ENCODE data around the gene CENPU.

DNA sequence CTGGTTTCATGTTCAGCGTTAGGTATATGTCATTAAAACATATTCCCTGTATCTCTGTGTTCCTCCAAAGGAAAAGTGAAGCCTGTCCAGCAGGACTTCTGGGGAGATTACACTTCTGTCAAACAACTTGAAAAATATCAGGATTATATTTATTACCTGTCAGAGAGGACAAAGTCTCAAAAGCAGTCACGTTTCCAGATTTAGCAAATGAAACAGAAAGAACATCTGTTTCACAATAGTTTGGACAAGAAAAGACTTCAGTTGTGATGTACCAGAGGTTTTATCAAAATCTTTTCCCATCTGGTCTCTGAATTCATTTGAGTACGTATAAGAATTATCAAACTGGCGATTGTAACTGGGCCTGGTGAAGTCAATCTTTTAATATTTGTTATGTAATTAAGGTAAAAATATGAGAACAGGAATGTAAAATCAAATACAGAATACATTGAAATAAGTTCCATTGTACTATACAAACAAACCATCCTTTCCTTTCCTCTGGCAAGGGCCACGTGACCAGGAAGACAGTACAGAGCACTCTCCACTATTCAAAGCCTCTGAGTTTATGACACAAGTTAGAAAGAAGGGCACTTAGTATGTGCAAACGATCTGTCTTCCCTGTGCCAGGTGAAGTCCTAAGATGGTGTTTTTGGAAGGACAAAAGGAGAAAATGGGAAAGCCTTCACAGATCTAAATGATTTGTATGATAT lies 87.8 kb downstream of the CENPU start:
- TF ChIP-seq, protein P1, sequence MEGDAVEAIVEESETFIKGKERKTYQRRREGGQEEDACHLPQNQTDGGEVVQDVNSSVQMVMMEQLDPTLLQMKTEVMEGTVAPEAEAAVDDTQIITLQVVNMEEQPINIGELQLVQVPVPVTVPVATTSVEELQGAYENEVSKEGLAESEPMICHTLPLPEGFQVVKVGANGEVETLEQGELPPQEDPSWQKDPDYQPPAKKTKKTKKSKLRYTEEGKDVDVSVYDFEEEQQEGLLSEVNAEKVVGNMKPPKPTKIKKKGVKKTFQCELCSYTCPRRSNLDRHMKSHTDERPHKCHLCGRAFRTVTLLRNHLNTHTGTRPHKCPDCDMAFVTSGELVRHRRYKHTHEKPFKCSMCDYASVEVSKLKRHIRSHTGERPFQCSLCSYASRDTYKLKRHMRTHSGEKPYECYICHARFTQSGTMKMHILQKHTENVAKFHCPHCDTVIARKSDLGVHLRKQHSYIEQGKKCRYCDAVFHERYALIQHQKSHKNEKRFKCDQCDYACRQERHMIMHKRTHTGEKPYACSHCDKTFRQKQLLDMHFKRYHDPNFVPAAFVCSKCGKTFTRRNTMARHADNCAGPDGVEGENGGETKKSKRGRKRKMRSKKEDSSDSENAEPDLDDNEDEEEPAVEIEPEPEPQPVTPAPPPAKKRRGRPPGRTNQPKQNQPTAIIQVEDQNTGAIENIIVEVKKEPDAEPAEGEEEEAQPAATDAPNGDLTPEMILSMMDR (IDR thresholded peaks at IDR 0.05; ENCODE audit: low read depth, low read length): no peak
- no peak for TF ChIP-seq POLR2A (IDR thresholded peaks at IDR 0.05; ENCODE audit: extremely low read depth, insufficient read length)
- TF ChIP-seq, protein P2, sequence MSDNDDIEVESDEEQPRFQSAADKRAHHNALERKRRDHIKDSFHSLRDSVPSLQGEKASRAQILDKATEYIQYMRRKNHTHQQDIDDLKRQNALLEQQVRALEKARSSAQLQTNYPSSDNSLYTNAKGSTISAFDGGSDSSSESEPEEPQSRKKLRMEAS (IDR thresholded peaks at IDR 0.05; ENCODE audit: low read depth, low read length): no peak

Data from NB4 (cell line).